OCI-LY3 (cell line): ENCODE measurements around the gene GAMT.

Experiments used
- H2AFZ ChIP-seq: fragments of 200-600, 300-600 bp; shearing (Covaris generic); 2 replicates; pipeline ENCODE4 v1.6.0; 2014; ENCODE audit warnings: antibody characterized with exemption, low read depth, low read length
- H3K27ac ChIP-seq: fragments of 200-600, 300-600 bp; sonication (generic); 2 replicates; pipeline ENCODE4 v1.5.1; 2014; ENCODE audit warnings: mild to moderate bottlenecking, low read length, moderate library complexity, mixed read lengths
- H3K27me3 ChIP-seq: fragments of 200-600, 300-600 bp; sonication (generic); 2 replicates; pipeline ENCODE4 v1.6.1; 2014; ENCODE audit warnings: low read depth, low read length, mixed read lengths
- H3K36me3 ChIP-seq: fragments of 200-600, 300-600 bp; sonication (generic); replicated peaks from 2 replicates; pipeline ENCODE3; 2014; ENCODE audit warnings: low read depth, low read length, mixed read lengths
- H3K4me1 ChIP-seq: fragments of 300-600, 200-600 bp; sonication (generic); 2 replicates; pipeline ENCODE4 v1.6.1; 2014; ENCODE audit warnings: low read length, mixed read lengths
- H3K4me2 ChIP-seq: fragments of 200-600, 300-600 bp; sonication (generic); 2 replicates; pipeline ENCODE4 v1.6.1; 2014; ENCODE audit warnings: low read length, mixed read lengths
- H3K4me3 ChIP-seq: fragments of 300-600, 200-600 bp; sonication (generic); 2 replicates; pipeline ENCODE4 v1.5.1; 2014; ENCODE audit warnings: antibody characterized with exemption, mild to moderate bottlenecking, low read length, moderate library complexity
- H3K79me2 ChIP-seq: fragments of 300-600, 200-600 bp; shearing (Covaris generic); 2 replicates; pipeline ENCODE4 v1.6.1; 2014; ENCODE audit warnings: mild to moderate bottlenecking, low read length, mixed read lengths
- H3K9ac ChIP-seq: fragments of 300-600, 200-600 bp; shearing (Covaris generic); 2 replicates; pipeline ENCODE4 v1.6.0; 2014; ENCODE audit warnings: mild to moderate bottlenecking, low read length, moderate library complexity
- H3K9me3 ChIP-seq: fragments of 200-600, 300-600 bp; shearing (Covaris generic); 2 replicates; pipeline ENCODE4 v1.6.1; 2014; ENCODE audit warnings: low read length, mixed read lengths; ENCODE audit not compliant: insufficient read depth
- H4K20me1 ChIP-seq: fragments of 200-600, 300-600 bp; sonication (generic); 2 replicates; pipeline ENCODE4 v1.6.1; 2016; ENCODE audit warnings: low read length, mixed read lengths; ENCODE audit not compliant: insufficient read depth
- EZH2phosphoT487 ChIP-seq: fragments of 200-600 bp; shearing (Covaris generic); IDR thresholded peaks from 2 replicates; pipeline ENCODE4 v1.6.1; 2018; ENCODE audit warnings: antibody characterized with exemption, mixed run types, low read depth
- TF ChIP-seq, protein P1 (sequence below): fragments of 200-600, 300-600 bp; sonication (generic); IDR thresholded peaks from 2 replicates; pipeline ENCODE4 v1.5.1; 2014; ENCODE audit warnings: antibody characterized with exemption, low read length, low read depth

Gene GAMT

DNA sequence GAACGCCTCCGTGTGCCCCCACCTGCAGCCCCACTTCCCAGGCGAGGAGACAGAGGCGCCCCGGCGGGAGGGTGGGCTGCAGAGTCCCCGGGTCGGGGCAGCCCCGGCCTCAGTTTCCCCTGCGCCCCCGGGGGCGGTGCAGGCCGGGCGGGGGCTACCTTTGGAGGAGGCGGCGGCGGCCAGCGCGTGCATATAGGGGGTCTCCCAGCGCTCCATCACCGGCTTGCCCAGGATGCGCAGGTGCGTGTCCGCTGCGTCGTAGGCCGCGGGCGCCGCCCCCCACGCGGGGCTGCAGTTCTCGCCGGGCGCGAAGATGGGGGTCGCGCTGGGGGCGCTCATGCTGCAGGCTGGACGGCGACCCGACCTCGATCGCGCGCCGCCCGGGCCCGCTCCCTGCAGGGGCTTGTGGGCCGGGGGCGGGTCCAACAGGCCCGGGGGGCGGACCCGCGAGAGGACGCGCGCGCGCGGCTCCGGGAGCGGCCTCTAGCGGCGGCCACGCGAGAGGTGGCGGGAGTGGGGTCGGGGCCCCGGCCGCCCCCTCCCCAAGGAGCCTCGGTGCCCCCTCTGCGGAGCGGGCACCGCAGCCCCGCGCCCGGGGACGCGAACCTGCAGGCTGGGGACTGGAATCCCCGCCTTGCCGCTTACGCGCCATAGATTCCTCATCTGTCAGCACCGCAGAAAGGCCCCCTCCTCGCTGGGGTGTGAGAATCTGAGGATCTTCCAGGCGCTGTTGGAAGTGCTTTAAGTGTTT is at the start of gene GAMT:
Gene GAMT (minus strand): TSS at position 405 of the 751 bp plus-strand sequence. CDS start 66 bp downstream, at position 339.
- no peak within 1 kb of the TSS; the same call in 1 of the 2 replicates for H2AFZ ChIP-seq
- H3K79me2 ChIP-seq: no peaks in the 10 kb centered on the region
- no peaks in the 10 kb centered on the region for H4K20me1 ChIP-seq
- H3K36me3 ChIP-seq: no peaks in the 10 kb centered on the region
- H3K27me3 ChIP-seq: 0 out of 2 replicates have a peak, but pooled peaks cover 2% of the 10 kb centered on the region
- H3K4me3 ChIP-seq: peak within 1 kb of the TSS; percentile 56; the same call in 1 of the 2 replicates
- H3K9me3 ChIP-seq: no peaks in the 10 kb centered on the region
- H3K27ac ChIP-seq: no peak within 1 kb of the TSS
- no peak within 1 kb of the TSS for H3K9ac ChIP-seq
- H3K4me1 ChIP-seq: peaks cover 9% of the 10 kb centered on the region
- peak within 1 kb of the TSS; percentile 48 for H3K4me2 ChIP-seq
- no peak for TF ChIP-seq EZH2phosphoT487
- TF ChIP-seq, protein P1, sequence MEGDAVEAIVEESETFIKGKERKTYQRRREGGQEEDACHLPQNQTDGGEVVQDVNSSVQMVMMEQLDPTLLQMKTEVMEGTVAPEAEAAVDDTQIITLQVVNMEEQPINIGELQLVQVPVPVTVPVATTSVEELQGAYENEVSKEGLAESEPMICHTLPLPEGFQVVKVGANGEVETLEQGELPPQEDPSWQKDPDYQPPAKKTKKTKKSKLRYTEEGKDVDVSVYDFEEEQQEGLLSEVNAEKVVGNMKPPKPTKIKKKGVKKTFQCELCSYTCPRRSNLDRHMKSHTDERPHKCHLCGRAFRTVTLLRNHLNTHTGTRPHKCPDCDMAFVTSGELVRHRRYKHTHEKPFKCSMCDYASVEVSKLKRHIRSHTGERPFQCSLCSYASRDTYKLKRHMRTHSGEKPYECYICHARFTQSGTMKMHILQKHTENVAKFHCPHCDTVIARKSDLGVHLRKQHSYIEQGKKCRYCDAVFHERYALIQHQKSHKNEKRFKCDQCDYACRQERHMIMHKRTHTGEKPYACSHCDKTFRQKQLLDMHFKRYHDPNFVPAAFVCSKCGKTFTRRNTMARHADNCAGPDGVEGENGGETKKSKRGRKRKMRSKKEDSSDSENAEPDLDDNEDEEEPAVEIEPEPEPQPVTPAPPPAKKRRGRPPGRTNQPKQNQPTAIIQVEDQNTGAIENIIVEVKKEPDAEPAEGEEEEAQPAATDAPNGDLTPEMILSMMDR: no peak

DNA sequence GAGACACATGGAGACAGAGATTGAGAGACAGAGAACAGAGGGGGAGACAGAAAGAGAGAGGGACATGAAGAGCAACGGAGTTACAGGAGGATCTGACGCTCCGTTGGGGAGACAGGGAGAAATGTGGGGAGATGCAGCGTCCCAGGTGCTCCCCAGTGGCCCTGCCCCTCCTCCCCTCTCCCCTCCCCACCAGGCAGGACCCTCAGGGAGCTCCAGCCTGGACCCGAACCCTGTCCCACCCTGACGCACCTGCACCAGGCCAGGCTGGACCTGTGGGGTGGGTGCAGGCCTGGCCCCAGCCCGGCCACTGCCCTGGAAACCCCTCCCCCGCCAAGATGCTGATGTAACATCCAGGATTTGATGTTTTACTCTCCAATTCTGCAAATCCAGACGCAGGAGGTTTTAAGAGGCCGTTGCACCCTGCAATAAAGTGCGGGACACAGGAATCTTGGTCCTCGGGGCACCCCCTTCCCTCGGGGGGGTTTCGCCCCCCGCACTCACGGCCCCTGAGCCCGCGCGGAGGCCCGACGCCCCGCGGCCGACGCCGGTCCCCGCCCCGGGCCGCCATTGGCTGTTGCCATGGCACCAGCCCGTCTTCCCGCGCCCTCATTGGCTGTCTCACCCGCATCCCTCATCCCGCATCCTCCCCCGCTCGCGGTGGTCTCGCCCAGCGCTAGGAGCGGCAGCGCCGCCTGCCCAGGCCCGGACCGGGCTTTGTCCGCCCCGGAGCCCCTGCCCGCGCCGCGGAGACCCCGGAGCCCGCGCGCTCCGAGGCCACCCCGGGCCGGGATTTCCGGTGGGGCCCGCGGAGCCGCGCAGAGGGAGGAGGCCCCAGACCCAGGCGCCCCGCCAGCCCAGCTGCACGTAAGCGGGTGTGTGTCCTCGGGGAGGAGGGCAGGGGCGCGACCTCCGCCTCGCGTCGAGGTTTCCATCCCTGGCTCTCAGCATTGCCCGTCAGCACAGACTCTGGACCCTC is 48.4 kb upstream of the GAMT start, which contains the start of gene APC2:
Gene APC2 (plus strand): TSS at position 655 of the 976 bp plus-strand sequence. CDS start 2,881 bp downstream, outside the sequence.
- no peak within 1 kb of the TSS for H3K4me3 ChIP-seq

GRCh38 chr19:1447944-1448343 is 46.6 kb upstream of the GAMT start:
- no peak overlapping the region for H3K4me3 ChIP-seq
- peaks cover 17% of the 10 kb centered on the region for H3K4me1 ChIP-seq
- H3K4me2 ChIP-seq: no peak overlapping the region
- H3K9ac ChIP-seq: no peak overlapping the region
- H4K20me1 ChIP-seq: no peaks in the 10 kb centered on the region; the same call in 1 of the 2 replicates
- no peaks in the 10 kb centered on the region for H3K27me3 ChIP-seq
- no peak overlapping the region for H2AFZ ChIP-seq
- TF ChIP-seq, protein P1: no peak
- no peak for TF ChIP-seq EZH2phosphoT487
- no peaks in the 10 kb centered on the region for H3K9me3 ChIP-seq
- H3K79me2 ChIP-seq: no peaks in the 10 kb centered on the region
- no peak overlapping the region for H3K27ac ChIP-seq
- peaks cover 3% of the 10 kb centered on the region for H3K36me3 ChIP-seq

More for the DNA sequence above, 48.4 kb upstream of the GAMT start, which contains the start of gene APC2:
- Histone ChIP-seq H3K27me3 (no peaks in the 10 kb centered on the region), H3K36me3 (no peaks in the 10 kb centered on the region), H3K4me2 (no peak within 1 kb of the TSS), H4K20me1 (no peaks in the 10 kb centered on the region), H2AFZ (no peak within 1 kb of the TSS), H3K9ac (no peak within 1 kb of the TSS), H3K4me1 (peaks cover 1% of the 10 kb centered on the region; the same call in 1 of the 2 replicates), H3K9me3 (no peaks in the 10 kb centered on the region), H3K79me2 (no peaks in the 10 kb centered on the region), H3K27ac (no peak within 1 kb of the TSS)
- TF ChIP-seq, protein P1: no peak
- no peak for TF ChIP-seq EZH2phosphoT487

DNA sequence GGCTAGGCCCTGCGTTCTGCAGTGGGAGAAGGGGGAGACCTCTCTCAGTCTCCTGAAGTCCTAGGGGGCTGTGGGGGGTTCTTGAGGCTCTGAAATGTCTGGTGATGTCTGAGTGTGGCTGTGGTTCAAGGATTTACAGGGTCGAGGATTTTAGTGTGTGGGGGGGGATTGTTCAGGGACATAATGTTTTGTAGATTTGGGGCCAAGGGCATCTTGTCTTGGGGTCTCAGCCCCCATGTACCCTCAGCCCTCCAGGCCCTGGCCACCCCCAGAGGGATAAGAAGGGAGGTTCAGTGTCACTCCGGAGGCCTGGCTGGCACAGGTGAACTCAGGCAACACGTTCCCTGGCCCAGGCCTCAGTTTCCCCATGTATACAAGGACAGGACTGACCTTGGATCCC is 46.2 kb upstream of the GAMT start:
- TF ChIP-seq, protein P1: no peak
- TF ChIP-seq EZH2phosphoT487: no peak
- no peaks in the 10 kb centered on the region for H3K79me2 ChIP-seq
- H3K4me2 ChIP-seq: no peak overlapping the region
- peaks cover 17% of the 10 kb centered on the region for H3K4me1 ChIP-seq
- H4K20me1 ChIP-seq: peaks cover 4% of the 10 kb centered on the region
- H3K36me3 ChIP-seq: peaks cover 6% of the 10 kb centered on the region
- H3K4me3 ChIP-seq: no peak overlapping the region
- no peak overlapping the region for H2AFZ ChIP-seq
- no peaks in the 10 kb centered on the region for H3K27me3 ChIP-seq
- no peaks in the 10 kb centered on the region for H3K9me3 ChIP-seq
- no peak overlapping the region for H3K27ac ChIP-seq
- no peak overlapping the region for H3K9ac ChIP-seq
